Fibroblast of lung (primary cell): ENCODE data around the gene GRAMD1A. TPM values are rescaled to one million over a fixed set of nuclear protein-coding genes. Genes with fewer than 3 reads are reported as not detected.

ENCODE experiments used
- DNase-seq, 2 donors: peaks; one replicate each; pipeline versions ENCODE4 v3.0.0 to v3.0.0-alpha.2; 2010; ENCODE audit warnings: low read depth in 2 of 2
- H2AFZ ChIP-seq: 2 replicates; pipeline ENCODE4 v1.5.1; 2012; ENCODE audit warnings: low read length, control low read depth, inconsistent platforms
- H3K27ac ChIP-seq: 2 replicates; pipeline ENCODE4 v1.5.1; 2011; ENCODE audit warnings: low read length, control low read depth; ENCODE audit not compliant: insufficient read depth
- H3K27me3 ChIP-seq: 2 replicates; pipeline ENCODE4 v1.5.1; 2011; ENCODE audit warnings: mild to moderate bottlenecking, low read length; ENCODE audit not compliant: control insufficient read depth, insufficient read depth
- H3K36me3 ChIP-seq: 2 replicates; pipeline ENCODE4 v1.5.1; 2011; ENCODE audit warnings: low read length; ENCODE audit not compliant: control insufficient read depth, insufficient read depth
- H3K4me1 ChIP-seq: 2 replicates; pipeline ENCODE4 v1.5.1; 2011; ENCODE audit warnings: low read length; ENCODE audit not compliant: control insufficient read depth, insufficient read depth; ENCODE audit errors: extremely low read depth
- H3K4me2 ChIP-seq: 2 replicates; pipeline ENCODE4 v1.5.1; 2011; ENCODE audit warnings: low read length, control low read depth; ENCODE audit not compliant: insufficient read depth; ENCODE audit errors: extremely low read depth
- H3K4me3 ChIP-seq, 4 experiments: fragments of 200-600 bp in 1 of 4; sonication (generic) in 1 of 4; replicated peaks in 1 of 4; 2 replicates each; pipeline ENCODE4 v1.5.1; 2011 to 2016; ENCODE audit warnings: low read length in 4 of 4, low read depth in 3 of 4, mild to moderate bottlenecking in 3 of 4, control low read depth in 2 of 4, inconsistent platforms in 1 of 4, mixed read lengths in 1 of 4; ENCODE audit not compliant: insufficient read depth in 1 of 4; ENCODE audit errors: control extremely low read depth in 1 of 4
- H3K79me2 ChIP-seq: 2 replicates; pipeline ENCODE4 v1.5.1; 2012; ENCODE audit warnings: mild to moderate bottlenecking, low read length, inconsistent platforms; ENCODE audit not compliant: control insufficient read depth, insufficient read depth
- H3K9ac ChIP-seq: 2 replicates; pipeline ENCODE4 v1.5.1; 2011; ENCODE audit warnings: mild to moderate bottlenecking, low read length, control low read depth; ENCODE audit not compliant: insufficient read depth
- H3K9me3 ChIP-seq: 2 replicates; pipeline ENCODE4 v1.5.1; 2012; ENCODE audit warnings: low read depth, low read length; ENCODE audit not compliant: control insufficient read depth, insufficient read depth
- H4K20me1 ChIP-seq: 2 replicates; pipeline ENCODE4 v1.5.1; 2011; ENCODE audit warnings: low read length; ENCODE audit not compliant: control insufficient read depth, insufficient read depth; ENCODE audit errors: extremely low read depth
- EZH2 ChIP-seq: IDR thresholded peaks from 2 replicates; pipeline ENCODE4 v1.5.1; 2012; ENCODE audit warnings: low read length, control low read depth, mild to moderate bottlenecking; ENCODE audit errors: missing control alignments
- polyA plus RNA-seq, 2 donors: library from polyadenylated mRNA; depleted of rRNA in 1 of 2; stranded (reverse) in 1 of 2; unstranded in 1 of 2; fragments of >200 nt; gene quantifications; 2 replicates each; pipeline ENCODE4 v1.2.1, GENCODE V29; 2011 to 2012; ENCODE audit warnings: missing spikeins in 1 of 2
- total RNA-seq: library from RNA; depleted of rRNA; stranded (reverse); fragments of >200 nt; gene quantifications from 2 replicates; pipeline ENCODE4 v1.2.1, GENCODE V29; 2014
- TF ChIP-seq, protein P1 (sequence below), 2 donors: IDR thresholded peaks in 1 of 2; conservative IDR thresholded peaks in 1 of 2; 1 replicate in 1 of 2; 2 replicates in 1 of 2; pipeline ENCODE4 v1.5.1; 2011 to 2012; ENCODE audit warnings: low read length in 2 of 2, control low read depth in 1 of 2, inconsistent platforms in 1 of 2, low read depth in 1 of 2, mild to moderate bottlenecking in 1 of 2

Gene GRAMD1A
- total and polyA plus RNA-seq, 2 donors (not counting 1 experiment from before 2014, with no cell fraction given), result 21.4 to 24.4 TPM

DNA sequence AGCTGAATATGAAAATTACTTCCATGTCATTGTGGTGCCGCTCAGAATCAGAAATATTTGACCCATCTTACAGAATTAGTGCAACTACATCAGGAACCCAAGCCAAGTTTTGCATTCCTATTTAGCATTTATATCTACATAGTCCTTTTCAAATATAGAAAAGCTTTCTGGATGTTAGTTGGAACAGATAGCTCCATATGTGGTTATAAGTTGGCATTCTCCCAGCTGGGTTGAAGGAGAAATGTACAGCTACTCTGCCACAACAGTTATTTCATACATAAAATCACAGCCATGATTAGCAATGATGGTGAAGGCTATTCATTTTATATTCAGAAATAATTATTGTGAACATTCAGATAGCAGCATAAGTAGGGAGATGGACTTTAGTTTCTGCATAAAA is 69.6 kb downstream of the GRAMD1A start:
- DNase-seq, result peak in 1 of 2 donors; percentile 62
- no peak for TF ChIP-seq EZH2
- TF ChIP-seq, protein P1, sequence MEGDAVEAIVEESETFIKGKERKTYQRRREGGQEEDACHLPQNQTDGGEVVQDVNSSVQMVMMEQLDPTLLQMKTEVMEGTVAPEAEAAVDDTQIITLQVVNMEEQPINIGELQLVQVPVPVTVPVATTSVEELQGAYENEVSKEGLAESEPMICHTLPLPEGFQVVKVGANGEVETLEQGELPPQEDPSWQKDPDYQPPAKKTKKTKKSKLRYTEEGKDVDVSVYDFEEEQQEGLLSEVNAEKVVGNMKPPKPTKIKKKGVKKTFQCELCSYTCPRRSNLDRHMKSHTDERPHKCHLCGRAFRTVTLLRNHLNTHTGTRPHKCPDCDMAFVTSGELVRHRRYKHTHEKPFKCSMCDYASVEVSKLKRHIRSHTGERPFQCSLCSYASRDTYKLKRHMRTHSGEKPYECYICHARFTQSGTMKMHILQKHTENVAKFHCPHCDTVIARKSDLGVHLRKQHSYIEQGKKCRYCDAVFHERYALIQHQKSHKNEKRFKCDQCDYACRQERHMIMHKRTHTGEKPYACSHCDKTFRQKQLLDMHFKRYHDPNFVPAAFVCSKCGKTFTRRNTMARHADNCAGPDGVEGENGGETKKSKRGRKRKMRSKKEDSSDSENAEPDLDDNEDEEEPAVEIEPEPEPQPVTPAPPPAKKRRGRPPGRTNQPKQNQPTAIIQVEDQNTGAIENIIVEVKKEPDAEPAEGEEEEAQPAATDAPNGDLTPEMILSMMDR (conservative IDR thresholded peaks at IDR 0.05 in 1 of 2, IDR thresholded peaks at IDR 0.05 in 1 of 2; ENCODE audit: low read depth in 1 of 2, low read length in 2 of 2), result no peak

DNA sequence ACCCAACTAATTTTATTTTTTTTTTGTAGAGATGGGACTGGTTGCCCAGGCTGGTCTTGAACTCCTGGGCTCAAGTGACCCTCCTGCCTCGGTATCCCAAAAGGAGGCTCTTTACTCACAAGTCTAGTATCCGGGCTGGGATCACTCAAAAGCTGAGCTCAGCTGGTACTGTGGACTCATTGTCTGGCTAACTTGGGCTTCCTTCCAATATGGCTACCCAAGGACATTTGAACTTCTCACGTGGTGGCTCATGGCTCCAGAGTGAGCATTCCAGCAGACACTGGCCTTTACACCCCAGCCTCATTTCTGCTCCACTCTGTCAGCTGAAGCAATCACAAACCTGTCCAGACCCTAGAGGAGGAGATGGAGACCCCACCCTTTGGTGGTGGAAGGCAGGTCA is 70.3 kb downstream of the GRAMD1A start:
- no peak for TF ChIP-seq EZH2
- TF ChIP-seq, protein P1 (conservative IDR thresholded peaks at IDR 0.05 in 1 of 2, IDR thresholded peaks at IDR 0.05 in 1 of 2; ENCODE audit: low read depth in 1 of 2, low read length in 2 of 2), result no peak
- Histone ChIP-seq H4K20me1 (no peaks in the 10 kb centered on the region), H3K27me3 (peaks cover 4% of the 10 kb centered on the region), H3K36me3 (no peaks in the 10 kb centered on the region), H3K4me3 (no peak overlapping the region), H3K9me3 (no peaks in the 10 kb centered on the region), H3K79me2 (no peaks in the 10 kb centered on the region), H3K27ac (no peak overlapping the region), H3K4me2 (no peak overlapping the region), H3K4me1 (no peaks in the 10 kb centered on the region), H3K9ac (no peak overlapping the region), H2AFZ (no peak overlapping the region)
- no peak for DNase-seq

More for the DNA sequence above, 69.6 kb downstream of the GRAMD1A start:
- H2AFZ ChIP-seq, result no peak overlapping the region
- H4K20me1 ChIP-seq, result no peaks in the 10 kb centered on the region
- H3K9me3 ChIP-seq, result no peaks in the 10 kb centered on the region
- H3K36me3 ChIP-seq, result no peaks in the 10 kb centered on the region
- H3K9ac ChIP-seq, result no peak overlapping the region
- no peak overlapping the region for H3K4me2 ChIP-seq
- H3K4me1 ChIP-seq, result no peaks in the 10 kb centered on the region
- H3K79me2 ChIP-seq, result no peaks in the 10 kb centered on the region
- no peak overlapping the region for H3K27ac ChIP-seq
- H3K27me3 ChIP-seq, result peaks cover 4% of the 10 kb centered on the region
- no peak overlapping the region for H3K4me3 ChIP-seq

DNA sequence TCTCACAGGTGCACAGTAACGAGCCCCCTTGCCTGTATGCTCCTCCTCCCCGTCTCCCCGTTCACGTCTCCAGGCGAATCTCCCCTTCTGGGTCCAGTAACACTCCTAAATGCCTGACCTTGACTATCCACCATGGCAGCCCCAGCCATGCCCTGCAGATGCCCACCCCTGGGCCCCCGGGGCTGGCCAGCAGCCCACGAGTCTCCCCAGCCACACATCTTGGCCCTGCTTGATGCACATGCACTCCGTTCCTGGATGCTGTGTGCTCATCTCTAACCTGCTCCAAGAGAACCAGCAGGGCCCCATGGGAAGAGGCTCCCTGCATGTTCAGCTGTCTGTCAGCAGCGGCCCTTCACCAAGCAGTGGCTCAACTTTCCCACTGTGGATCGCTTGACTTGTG is 73.4 kb downstream of the GRAMD1A start:
- Histone ChIP-seq H3K9ac (no peak overlapping the region), H3K79me2 (no peaks in the 10 kb centered on the region), H3K4me1 (no peaks in the 10 kb centered on the region), H3K27me3 (peaks cover 4% of the 10 kb centered on the region), H2AFZ (no peak overlapping the region), H3K4me2 (no peak overlapping the region), H3K9me3 (no peaks in the 10 kb centered on the region), H3K27ac (no peak overlapping the region), H4K20me1 (no peaks in the 10 kb centered on the region), H3K36me3 (no peaks in the 10 kb centered on the region), H3K4me3 (no peak overlapping the region)
- DNase-seq, result no peak
- TF ChIP-seq, protein P1 (conservative IDR thresholded peaks at IDR 0.05 in 1 of 2, IDR thresholded peaks at IDR 0.05 in 1 of 2; ENCODE audit: low read depth in 1 of 2, low read length in 2 of 2), result no peak
- no peak for TF ChIP-seq EZH2
